AML-193 (cell line): Measurements from ENCODE around the gene AOX1.
"Not testable (repeated sequence)": the region's sequence is repeated elsewhere in the genome, so short reads cannot be mapped to it uniquely, and the experiment has no call there.

Experiments
- DNase-seq, 2 experiments: peaks; one replicate each; lab custom pipeline; 2025; lab: John Stamatoyannopoulos, UW

Gene AOX1

GRCh38 chr2:200702646-200703118 lies 116.9 kb downstream of the AOX1 start:
- DNase-seq, result no peak

GRCh38 chr2:200703127-200703925 lies 117.5 kb downstream of the AOX1 start:
- DNase-seq, result peak; percentile 75 to 77

GRCh38 chr2:200703926-200704637 lies 118.3 kb downstream of the AOX1 start:
- no peak for DNase-seq

GRCh38 chr2:200705305-200706041 lies 119.7 kb downstream of the AOX1 start:
- DNase-seq, result no peak

- no peak for DNase-seq
Observed at GRCh38 chr2:200708943-200709342, 123.1 kb downstream of the AOX1 start.

GRCh38 chr2:200713003-200713703 lies 127.3 kb downstream of the AOX1 start:
- DNase-seq, result peak; percentile 98

- DNase-seq, result no peak
Observed at GRCh38 chr2:200713704-200714064, 127.9 kb downstream of the AOX1 start.

- not testable (repeated sequence) for DNase-seq
Observed at GRCh38 chr2:200715014-200715413, 129.2 kb downstream of the AOX1 start.

- DNase-seq, result no peak
Observed at GRCh38 chr2:200716386-200716785, 130.6 kb downstream of the AOX1 start.
